ENCODE data around the gene NFS1. TPM values are rescaled to one million over a fixed set of nuclear protein-coding genes. Genes with fewer than 3 reads are reported as not detected.

The NFS1 gene
- total and polyA plus RNA-seq, 2 of the 4 experiments (the other 2 are of a cell fraction): 16.5 to 35.6 TPM

GRCh38 chr20:35630636-35631035, 68.5 kb downstream of the NFS1 start:
- CTCF ChIA-PET: no interaction called here
- Histone ChIP-seq H2BK20ac (ENCODE audit: low read depth, low read length) (no peak overlapping the region), H3K9ac (ENCODE audit: low read depth, low read length) (no peak overlapping the region), H4K5ac (ENCODE audit: low read depth, low read length) (no peak overlapping the region), H3K4me3 (ENCODE audit: insufficient read depth, low read depth, low read length) (no peak overlapping the region), H2BK120ac (ENCODE audit: low read depth, low read length) (no peak overlapping the region), H4K20me1 (ENCODE audit: insufficient read depth, low read length) (peaks cover 44% of the 10 kb centered on the region), H2BK5ac (ENCODE audit: low read depth, low read length, poor library complexity, severe bottlenecking) (no peak overlapping the region), H3K27me3 (ENCODE audit: control insufficient read depth, insufficient read depth, low read length) (no peaks in the 10 kb centered on the region), H3K79me1 (ENCODE audit: low read depth in 1 of 2, low read length in 2 of 2) (peaks cover 29 to 63% of the 10 kb centered on the region in 2 experiments), H2AFZ (replicated peaks; ENCODE audit: low read length, poor library complexity) (no peak overlapping the region), H3K27ac (ENCODE audit: insufficient read depth, low read length) (no peak overlapping the region), H3K36me3 (ENCODE audit: control insufficient read depth, insufficient read depth, low read length) (peaks cover 47% of the 10 kb centered on the region), H3K23ac (ENCODE audit: low read depth, low read length) (no peak overlapping the region), H2AK5ac (ENCODE audit: low read depth, low read length) (no peak overlapping the region), H3K14ac (replicated peaks; ENCODE audit: low read depth, low read length) (no peak overlapping the region), H3K4me1 (ENCODE audit: control insufficient read depth, insufficient read depth, low read length) (peaks cover 3% of the 10 kb centered on the region; the same call in 1 of the 2 replicates), H3K18ac (ENCODE audit: low read depth, low read length) (no peak overlapping the region), H3K9me3 (ENCODE audit: control insufficient read depth, insufficient read depth, low read length) (no peaks in the 10 kb centered on the region), H3K4ac (ENCODE audit: low read depth, low read length) (no peak overlapping the region), H4K91ac (ENCODE audit: insufficient read depth, low read depth, low read length) (no peak overlapping the region), H3K9me1 (ENCODE audit: insufficient read depth, low read length) (peaks cover 29% of the 10 kb centered on the region), H2BK15ac (ENCODE audit: low read depth, low read length) (no peak overlapping the region), H2AK9ac (replicated peaks; ENCODE audit: low read depth, low read length, poor library complexity) (no peak overlapping the region), H3K56ac (ENCODE audit: extremely low read depth, insufficient read depth, low read length) (no peak overlapping the region), H3K4me2 (ENCODE audit: low read depth, low read length) (no peak overlapping the region), H4K8ac (ENCODE audit: low read depth in 2 of 2, low read length in 2 of 2) (no peak overlapping the region)
- no TSS peak for BruUV-seq (replicated peaks)
- dilution Hi-C loops (cut with HindIII; ENCODE audit: low sequenced_read_pairs, unreplicated experiment) (no loop called here), in situ Hi-C loops (cut with MboI; ENCODE audit: low sequenced_read_pairs) (no loop called here), intact Hi-C loops (cut with micrococcal nuclease) (no loop called here)
- DNase-seq: no peak
- TF ChIP-seq RAD21 (IDR thresholded peaks at IDR 0.05; ENCODE audit: low read length) (no peak), MAZ (IDR thresholded peaks at IDR 0.05; ENCODE audit: borderline replicate concordance, low read depth, low read length) (no peak), BHLHE40 (IDR thresholded peaks at IDR 0.05; ENCODE audit: low read depth, low read length) (no peak), RFX5 (IDR thresholded peaks at IDR 0.05; ENCODE audit: low read depth, low read length) (no peak), MXI1 (IDR thresholded peaks at IDR 0.05; ENCODE audit: borderline replicate concordance, low read depth, low read length) (no peak), USF2 (IDR thresholded peaks at IDR 0.05; ENCODE audit: low read depth, low read length) (no peak)
- WGBS, 2 experiments (ENCODE audit: extremely low coverage in 2 of 2, insufficient read length in 1 of 2): no CpG with 5 or more reads among the region's 4 CpGs
- POLR2A ChIA-PET (ENCODE audit: unreplicated experiment): no interaction called here
- no peak for ATAC-seq (ENCODE audit: low read depth)
